Stimulated activated CD4-positive, alpha-beta T cell treated with anti-CD3 and anti-CD28 coated beads, Interleukin-4, amount 100 ng/mL, for 48 hours (primary cell): ENCODE measurements around the gene SNAI1.
"Not testable (repeated sequence)": the region's sequence is repeated elsewhere in the genome, so short reads cannot be mapped to it uniquely, and the experiment has no call there.

Source experiments
- DNase-seq, 2 donors: peaks; one replicate each; pipeline ENCODE4 v3.0.0-alpha.2; 2020; ENCODE audit warnings: low read depth in 2 of 2

SNAI1 gene

DNA sequence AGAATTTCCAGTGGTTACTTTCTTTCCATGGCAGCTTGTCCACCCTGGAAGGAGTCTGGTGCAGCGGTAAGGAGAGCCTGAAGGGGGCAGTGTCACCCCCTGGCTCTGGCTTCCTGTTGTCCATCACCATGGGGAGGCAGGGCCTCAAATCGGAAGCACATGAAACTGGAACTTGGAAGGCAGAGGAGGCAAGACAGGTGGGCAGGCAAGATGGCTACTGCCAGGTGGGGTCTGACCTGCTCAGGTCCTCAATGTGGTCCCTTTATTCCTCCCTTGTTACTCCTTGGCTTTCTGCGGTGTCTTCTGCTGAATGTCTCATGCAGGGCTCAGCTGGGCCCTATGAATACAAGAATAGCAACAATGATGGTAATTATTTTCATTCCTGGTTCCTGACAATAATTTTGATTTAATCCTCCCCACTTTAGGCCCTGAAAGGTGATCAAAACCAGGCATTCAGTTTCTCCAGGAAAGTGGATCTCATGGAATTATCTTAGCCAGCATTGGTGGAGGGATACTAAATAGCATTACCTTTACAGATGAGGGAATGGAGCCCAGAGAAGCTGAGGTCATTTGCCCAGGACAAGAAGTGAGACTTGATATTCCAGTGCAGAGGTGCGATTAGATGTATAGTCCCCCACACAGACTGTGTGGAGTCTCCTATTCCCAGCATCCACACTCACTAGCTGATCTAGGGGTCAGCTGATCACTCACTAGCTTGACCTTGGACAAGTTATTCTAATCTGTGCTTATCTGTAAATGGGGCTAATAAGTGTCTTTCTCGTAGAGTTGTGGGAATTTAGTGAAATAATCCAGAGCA lies 17.6 kb upstream of the SNAI1 start:
- DNase-seq: peak in 1 of 2 donors; percentile 14

- DNase-seq: no peak
These were observed 16.9 kb upstream of the SNAI1 start for GRCh38 chr20:49965781-49966305.

- no peak for DNase-seq
These were observed 15.9 kb upstream of the SNAI1 start for GRCh38 chr20:49966861-49967260.

- no peak for DNase-seq
These were observed 13.5 kb upstream of the SNAI1 start for GRCh38 chr20:49969234-49969633.

DNA sequence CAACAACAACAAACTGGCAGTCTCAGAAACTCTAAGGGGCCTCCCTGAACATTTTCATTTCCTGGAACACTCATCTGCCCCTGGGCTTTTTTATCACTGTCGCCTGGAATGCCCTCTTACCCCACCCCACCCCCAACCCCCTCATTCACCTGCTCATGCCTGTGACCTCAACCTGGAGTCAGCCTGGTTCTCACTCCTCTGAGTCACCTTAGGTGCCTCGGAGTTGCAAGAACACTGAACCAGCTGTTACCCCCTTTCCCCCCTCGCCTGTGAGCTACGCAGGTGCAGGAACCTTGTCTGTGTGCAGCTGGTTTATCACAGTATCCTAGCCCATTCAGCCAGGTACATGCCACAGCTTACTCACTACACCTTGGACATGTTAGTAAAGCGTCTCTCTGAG lies 12.8 kb upstream of the SNAI1 start:
- no peak for DNase-seq

DNA sequence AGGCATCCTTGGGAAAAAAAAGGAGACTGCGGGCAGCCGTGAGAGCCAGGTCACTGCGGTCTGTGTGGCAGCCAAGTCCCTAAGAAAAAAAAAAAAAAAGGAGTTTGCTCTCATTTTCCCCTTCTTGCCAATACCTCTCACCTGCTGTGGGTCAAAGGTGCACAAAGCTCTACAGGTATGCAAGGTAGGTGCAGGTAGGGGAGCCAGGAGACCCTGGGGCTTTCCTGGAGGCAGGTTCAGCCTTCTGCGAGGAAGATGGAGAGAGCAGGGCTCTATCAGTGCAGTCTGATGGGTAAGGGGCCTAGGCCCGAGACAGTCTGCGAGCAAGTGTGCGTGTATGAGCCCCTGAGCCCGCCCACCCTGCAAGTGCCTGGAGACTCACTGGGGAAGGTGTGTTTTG lies 12.3 kb upstream of the SNAI1 start:
- DNase-seq: no peak

GRCh38 chr20:49973981-49974380 lies 8.8 kb upstream of the SNAI1 start:
- no peak for DNase-seq

- DNase-seq: no peak
These were observed 6.2 kb upstream of the SNAI1 start for GRCh38 chr20:49976542-49976941.

DNA sequence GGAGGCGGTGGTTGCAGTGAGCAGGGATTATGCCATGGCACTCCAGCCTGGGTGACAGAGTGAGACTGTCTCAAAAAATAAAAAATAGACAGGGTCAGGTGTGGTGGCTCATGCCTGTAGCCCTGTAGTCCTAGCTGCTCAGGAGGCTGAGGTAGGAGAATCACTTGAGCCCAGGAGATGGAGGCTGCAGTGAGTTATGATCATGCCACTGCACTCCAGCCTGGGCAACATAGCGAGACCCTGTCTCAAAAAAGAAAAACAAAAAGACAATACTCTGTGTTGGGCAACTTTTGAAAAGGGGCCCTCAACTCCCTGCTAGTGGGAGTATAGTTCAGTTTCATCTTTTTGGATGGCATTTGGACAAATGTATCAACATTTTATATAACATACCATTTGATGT lies 5.0 kb upstream of the SNAI1 start:
- not testable (repeated sequence) for DNase-seq

DNA sequence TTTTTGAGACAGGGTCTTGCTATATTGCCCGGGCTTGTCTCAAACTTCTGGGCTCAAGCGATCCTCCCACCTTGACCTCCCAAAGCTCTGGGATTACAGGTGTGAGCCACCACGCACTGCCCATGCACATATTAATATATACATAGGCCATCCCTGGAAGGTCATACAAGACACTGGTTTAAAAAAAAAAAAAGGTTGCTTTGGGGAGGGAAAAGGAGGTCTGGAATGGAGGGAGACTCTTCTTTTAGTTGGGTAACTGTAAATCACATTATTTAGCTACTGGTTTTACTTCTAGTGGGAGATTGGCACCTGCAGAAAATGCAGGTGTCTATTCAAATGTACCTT lies 4.1 kb upstream of the SNAI1 start:
- no peak for DNase-seq

DNA sequence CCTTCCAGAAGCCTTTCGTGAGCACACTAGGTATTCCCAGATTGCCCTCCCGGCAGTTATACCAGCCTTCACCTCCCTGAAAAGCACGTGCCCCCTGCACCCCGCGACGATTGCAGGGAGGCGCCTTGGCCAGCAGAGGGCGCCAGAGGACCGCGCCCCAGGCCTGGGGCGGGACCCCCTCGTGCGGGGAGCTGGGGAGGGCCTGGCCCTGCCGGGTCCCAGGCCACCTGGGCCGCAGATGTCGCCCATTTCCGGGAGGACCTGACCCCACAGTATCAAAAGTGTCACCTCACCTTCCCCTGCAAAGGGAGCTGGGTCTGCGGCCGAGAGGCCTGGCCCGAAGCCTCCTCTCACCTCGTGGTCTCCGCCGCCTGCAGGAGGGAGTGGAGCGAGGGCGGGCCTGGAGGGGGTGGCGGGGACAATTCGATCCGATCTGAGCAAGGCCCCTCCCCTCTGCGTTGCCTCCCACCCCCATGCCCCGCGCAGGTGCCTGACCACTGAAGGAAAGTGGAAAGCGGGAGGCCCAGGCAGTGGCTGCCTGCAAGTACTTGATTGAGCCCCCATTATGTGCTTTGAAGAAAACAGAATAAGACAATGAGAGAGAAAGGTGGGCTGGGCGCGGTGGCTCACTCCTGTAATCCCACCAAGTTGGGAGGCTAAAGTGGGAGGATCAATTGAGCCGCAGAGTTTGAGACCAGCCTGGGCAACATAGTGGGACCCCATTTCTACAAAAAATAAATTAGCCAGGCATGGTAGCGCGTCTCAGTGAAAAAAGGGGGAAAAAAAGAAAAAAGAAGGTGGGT lies 3.5 kb upstream of the SNAI1 start:
- DNase-seq: peak; percentile 44 to 58

- DNase-seq: no peak
These were observed 2.4 kb upstream of the SNAI1 start for GRCh38 chr20:49980140-49981008.

DNA sequence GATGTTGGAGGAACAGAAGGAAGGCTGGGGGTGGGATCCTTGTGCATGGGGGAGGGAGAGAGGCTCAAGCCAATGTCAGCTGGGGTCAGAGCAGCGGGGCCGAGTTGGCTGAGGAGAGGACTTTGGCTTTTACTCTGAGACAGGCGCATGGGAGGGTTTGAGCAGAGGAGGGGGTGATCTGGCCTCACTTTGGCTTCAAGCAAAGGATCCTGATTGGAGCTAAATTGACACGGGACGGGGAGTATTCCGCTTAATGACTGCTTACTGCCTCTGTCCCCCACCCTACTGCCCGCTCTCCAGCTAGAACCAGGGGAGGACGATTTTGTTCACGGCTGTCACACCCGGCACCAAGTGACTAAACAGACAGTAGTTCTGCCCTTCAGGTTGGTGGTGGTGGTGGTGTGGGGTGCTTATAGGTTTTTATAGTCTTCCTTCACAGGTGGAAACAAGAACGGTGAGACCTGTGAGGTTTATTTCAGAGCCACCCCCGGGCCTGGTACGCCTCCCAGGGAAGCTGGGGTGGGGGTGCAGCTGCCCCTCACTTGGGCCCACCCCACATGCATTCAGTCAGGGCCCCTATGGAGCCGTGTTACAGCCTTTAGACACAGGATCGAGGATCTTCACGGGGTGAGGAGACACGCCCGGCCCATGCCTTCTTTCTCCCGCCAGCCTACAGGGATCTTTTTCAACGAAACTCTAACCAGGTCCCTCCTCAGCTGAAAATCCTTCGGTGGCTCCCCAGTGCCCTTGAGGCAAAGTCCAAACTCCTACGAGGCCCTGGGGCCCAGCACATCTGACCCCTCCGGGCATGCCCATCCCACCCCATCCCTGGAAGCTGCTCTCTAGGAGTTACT lies 1.3 kb upstream of the SNAI1 start:
- no peak for DNase-seq

DNA sequence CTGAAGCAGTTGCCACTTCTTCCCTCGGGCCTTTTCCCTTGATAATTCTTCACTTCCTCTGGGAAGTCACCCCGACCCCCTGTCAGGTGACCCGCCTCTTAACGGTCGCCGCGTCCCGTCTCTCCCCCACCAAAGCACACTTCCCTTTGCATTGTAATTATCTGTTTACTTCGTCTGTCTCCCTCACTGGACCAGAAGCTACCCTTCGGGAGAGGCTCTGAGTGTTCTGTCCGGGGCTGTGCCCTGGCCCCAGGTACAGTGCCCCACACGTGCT lies 771 bp upstream of the SNAI1 start:
- DNase-seq: no peak

DNA sequence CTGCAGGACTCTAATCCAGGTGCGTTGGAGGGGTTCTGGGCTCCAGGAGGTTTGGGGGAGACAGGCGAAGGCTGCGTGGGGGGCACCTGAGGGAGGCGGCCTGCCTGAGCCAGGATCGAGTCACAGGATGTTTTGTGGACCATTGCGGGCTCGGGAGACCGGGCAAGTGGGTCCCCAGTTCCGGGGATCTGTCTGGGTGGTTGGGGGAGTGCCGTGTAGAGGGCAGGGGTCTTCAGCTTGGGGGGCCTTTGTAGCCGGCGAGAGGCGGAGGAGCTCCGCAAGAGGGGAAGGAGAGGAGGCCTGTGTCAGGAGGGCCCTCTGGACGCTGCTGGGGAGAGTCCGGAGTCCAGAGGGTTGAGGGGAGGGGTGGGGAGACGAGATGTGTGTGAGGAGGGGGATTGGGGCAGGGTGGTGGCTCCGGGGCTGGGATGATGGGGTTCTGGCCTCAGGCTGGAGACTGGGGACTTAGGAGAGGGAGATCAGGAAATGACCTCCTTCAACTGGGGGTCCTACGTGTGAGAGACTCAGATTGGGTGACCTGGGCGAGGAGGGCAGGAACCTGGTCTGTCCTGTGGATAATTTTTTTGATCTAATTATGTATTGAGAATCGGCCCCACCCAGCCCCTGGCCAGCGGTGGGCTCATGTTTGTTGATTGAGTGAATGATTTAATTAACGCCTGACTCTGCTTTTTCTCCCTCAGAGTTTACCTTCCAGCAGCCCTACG lies 505 bp downstream of the SNAI1 start:
- DNase-seq: no peak

DNA sequence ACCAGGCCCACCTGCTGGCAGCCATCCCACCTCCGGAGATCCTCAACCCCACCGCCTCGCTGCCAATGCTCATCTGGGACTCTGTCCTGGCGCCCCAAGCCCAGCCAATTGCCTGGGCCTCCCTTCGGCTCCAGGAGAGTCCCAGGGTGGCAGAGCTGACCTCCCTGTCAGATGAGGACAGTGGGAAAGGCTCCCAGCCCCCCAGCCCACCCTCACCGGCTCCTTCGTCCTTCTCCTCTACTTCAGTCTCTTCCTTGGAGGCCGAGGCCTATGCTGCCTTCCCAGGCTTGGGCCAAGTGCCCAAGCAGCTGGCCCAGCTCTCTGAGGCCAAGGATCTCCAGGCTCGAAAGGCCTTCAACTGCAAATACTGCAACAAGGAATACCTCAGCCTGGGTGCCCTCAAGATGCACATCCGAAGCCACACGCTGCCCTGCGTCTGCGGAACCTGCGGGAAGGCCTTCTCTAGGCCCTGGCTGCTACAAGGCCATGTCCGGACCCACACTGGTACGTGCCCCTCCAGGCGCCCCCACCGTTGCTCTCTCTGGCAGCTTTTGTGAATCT lies 1.1 kb downstream of the SNAI1 start:
- no peak for DNase-seq

DNA sequence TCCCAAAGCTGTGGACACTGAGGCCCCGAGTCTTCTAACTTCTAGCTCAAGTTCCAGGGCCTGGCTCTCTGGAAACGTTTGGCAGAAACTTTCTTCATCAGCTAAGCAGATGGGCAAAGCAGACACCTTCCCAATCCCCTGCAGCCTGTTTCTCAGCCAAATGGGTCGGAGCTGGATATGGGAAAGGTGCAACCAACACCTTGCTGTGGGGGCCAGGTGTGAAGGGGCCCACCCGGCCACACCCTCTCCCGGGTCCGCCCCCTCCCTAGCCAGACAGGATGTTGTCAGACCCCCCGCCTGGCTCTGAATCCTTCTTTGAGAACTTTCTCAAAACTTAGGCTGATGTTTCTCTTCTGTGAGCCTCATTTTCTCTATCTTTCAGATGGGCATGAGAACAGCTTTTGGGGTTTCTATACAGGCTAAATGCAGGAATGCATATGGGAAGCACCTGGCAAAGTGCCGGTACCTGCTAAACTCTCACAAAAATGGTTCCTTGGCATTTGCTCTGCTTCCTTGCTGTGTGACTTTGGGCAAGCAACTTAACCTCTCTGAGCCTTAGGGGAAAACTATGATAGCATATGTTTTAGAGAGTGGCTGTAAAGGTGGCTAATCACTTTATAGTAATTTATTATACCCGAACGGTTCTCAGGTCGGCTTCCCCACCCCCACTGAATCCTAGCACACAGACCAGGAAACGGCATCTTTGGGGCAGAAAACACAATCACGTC lies 1.8 kb downstream of the SNAI1 start:
- no peak for DNase-seq

DNA sequence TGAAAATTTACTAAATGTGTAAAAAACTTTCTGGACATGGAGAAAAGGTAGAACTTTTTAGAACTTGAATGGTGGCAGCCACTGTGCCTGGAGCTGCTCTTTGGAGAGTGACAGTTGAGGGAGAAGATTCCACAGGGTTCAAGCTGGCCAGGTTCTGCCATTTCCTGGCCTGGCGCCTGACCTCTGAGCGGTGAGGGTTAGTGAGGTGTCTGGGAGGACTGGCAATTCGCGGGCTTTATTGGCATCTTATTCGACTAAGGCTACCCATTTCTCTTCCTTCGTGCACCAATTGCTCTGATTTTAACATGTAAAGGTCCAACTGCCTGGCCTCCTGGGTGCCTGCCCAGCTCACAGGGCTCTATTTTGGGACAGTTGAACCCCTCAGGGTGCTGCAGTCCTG lies 2.4 kb downstream of the SNAI1 start:
- DNase-seq: no peak

DNA sequence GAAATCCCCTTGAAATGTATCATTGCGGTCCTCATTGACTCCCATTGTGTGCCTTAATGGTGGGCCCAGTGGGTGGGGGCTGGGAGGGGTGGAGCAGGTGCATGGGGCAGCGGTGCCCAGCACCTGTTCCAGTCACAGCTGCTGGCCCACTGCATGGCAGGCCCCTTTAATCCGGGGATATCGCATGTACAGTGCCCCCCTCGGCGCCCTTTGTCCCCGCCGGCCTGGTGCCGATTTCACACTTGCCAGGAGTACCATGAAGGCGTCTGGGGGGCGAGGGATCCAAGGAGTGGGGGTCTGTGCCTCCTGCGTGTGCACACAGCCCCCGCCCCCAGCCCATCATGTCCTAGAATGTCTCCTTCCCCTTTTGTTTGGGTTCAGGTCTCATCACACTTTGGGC lies 2.8 kb downstream of the SNAI1 start:
- DNase-seq: no peak

DNA sequence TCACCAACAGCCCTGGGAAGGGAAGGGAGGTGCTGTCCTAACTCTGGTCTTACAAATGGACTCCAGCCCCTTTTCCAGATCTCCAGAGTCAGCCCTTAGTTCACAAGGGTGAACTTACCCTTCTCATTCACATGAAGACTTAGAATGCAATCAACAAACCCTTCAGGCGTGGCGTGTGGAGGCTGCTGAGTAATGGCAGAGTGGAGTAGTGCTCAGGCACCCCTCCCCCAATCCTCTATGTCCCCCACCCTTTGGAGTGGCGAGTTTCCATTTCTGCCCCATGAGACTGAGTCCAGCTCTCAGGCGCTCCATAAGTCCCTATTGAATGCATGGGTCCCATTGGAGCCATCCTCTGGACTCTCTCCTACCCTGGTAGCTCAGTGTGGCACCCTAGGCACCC lies 3.3 kb downstream of the SNAI1 start:
- no peak for DNase-seq
